PC-3 (cell line): ENCODE data around the gene NAP1L4. TPM values are rescaled to one million over a fixed set of nuclear protein-coding genes. Genes with fewer than 3 reads are reported as not detected.

ENCODE experiments used
- ATAC-seq: fragments of 200-7000 bp; cut with Tn5 transposase; 2 replicates; pipeline ENCODE4 v1.9.1; 2020; ENCODE audit warnings: mild to moderate bottlenecking, moderate library complexity
- BruUV-seq: library from RNA; stranded (reverse); fragments of 400-500 nt; replicated peaks from 2 replicates; lab custom pipeline; 2021; lab: Mats Ljungman, UMichigan
- CTCF ChIA-PET: fragments of 300-600 bp; sonication (Branson Sonifier 250); formaldehyde crosslinking; loops from one replicate; lab custom pipeline; 2022; ENCODE audit warnings: antibody characterized with exemption; lab: Charles Lee
- POLR2A ChIA-PET: fragments of 300-600 bp; sonication (Branson Sonifier 250); formaldehyde crosslinking; loops from one replicate; lab custom pipeline; 2022; ENCODE audit warnings: antibody characterized with exemption; ENCODE audit not compliant: unreplicated experiment; lab: Charles Lee
- DNase-seq: peaks from one replicate; pipeline ENCODE4 v3.0.0-alpha.2; 2015
- H2AFZ ChIP-seq: fragments of 300-600 bp; sonication (generic); 2 replicates; pipeline ENCODE4 v1.6.0; 2016; ENCODE audit warnings: antibody characterized with exemption, low read length
- H3F3A ChIP-seq: fragments of 300-600 bp; sonication (generic); one replicate; pipeline ENCODE4 v1.6.0; 2017; ENCODE audit warnings: antibody characterized with exemption, low read length, control low read depth, mild to moderate bottlenecking; ENCODE audit not compliant: unreplicated experiment
- H3K27ac ChIP-seq: fragments of 300-600 bp; sonication (generic); 2 replicates; pipeline ENCODE4 v1.5.1; 2016; ENCODE audit warnings: mild to moderate bottlenecking, low read length
- H3K27me3 ChIP-seq: fragments of 300-600 bp; sonication (generic); 2 replicates; pipeline ENCODE4 v1.6.1; 2016; ENCODE audit warnings: low read length, mixed read lengths
- H3K36me3 ChIP-seq: fragments of 300-600 bp; sonication (generic); 2 replicates; pipeline ENCODE4 v1.6.1; 2016; ENCODE audit warnings: low read depth, mixed run types, low read length, mixed read lengths
- H3K4me1 ChIP-seq: fragments of 300-600 bp; sonication (generic); 2 replicates; pipeline ENCODE4 v1.5.1; 2016; ENCODE audit warnings: low read length; ENCODE audit not compliant: insufficient read depth
- H3K4me2 ChIP-seq: fragments of 300-600 bp; sonication (generic); 2 replicates; pipeline ENCODE4 v1.6.0; 2016; ENCODE audit warnings: low read length
- H3K4me3 ChIP-seq: fragments of 300-600 bp; sonication (generic); 2 replicates; pipeline ENCODE4 v1.5.1; 2016; ENCODE audit warnings: mild to moderate bottlenecking, low read length, mixed read lengths
- H3K79me2 ChIP-seq: fragments of 300-600 bp; sonication (generic); 2 replicates; pipeline ENCODE4 v1.6.1; 2017; ENCODE audit warnings: low read length, mixed read lengths
- H3K9ac ChIP-seq: fragments of 300-600 bp; sonication (generic); 2 replicates; pipeline ENCODE4 v1.6.0; 2016; ENCODE audit warnings: mild to moderate bottlenecking, low read length
- H3K9me2 ChIP-seq: fragments of 300-600 bp; sonication (generic); replicated peaks from 2 replicates; pipeline ENCODE4 v1.6.1; 2016; ENCODE audit warnings: mixed run types, low read length, mixed read lengths
- H3K9me3 ChIP-seq: fragments of 300-600 bp; sonication (generic); 2 replicates; pipeline ENCODE4 v1.6.1; 2016; ENCODE audit warnings: low read length, mixed read lengths
- H4K20me1 ChIP-seq: fragments of 300-600 bp; sonication (generic); 2 replicates; pipeline ENCODE4 v1.6.1; 2016; ENCODE audit warnings: low read length, mixed read lengths
- EZH2 ChIP-seq: fragments of 300-600 bp; sonication (generic); IDR thresholded peaks from one replicate; pipeline ENCODE4 v1.6.1; 2017; ENCODE audit warnings: antibody characterized with exemption, mild to moderate bottlenecking, low read length; ENCODE audit not compliant: unreplicated experiment
- EZH2phosphoT487 ChIP-seq: fragments of 300-600 bp; sonication (generic); IDR thresholded peaks from 2 replicates; pipeline ENCODE4 v1.6.1; 2018; ENCODE audit warnings: mild to moderate bottlenecking, antibody characterized with exemption, low read length, borderline replicate concordance
- intact Hi-C: fragments of 100-400 bp; cut with micrococcal nuclease; formaldehyde crosslinking; loops from 2 replicates; pipeline ENCODE4 v1.9.0; 2023
- total RNA-seq: library from RNA; depleted of rRNA; stranded (reverse); fragments of >200 nt; gene quantifications from 2 replicates; pipeline ENCODE4 v1.2.3, GENCODE V29; 2014
- TF ChIP-seq, protein P1 (sequence below): fragments of 300-600 bp; sonication (generic); conservative IDR thresholded peaks from 2 replicates; pipeline ENCODE4 v1.5.1; 2017; ENCODE audit warnings: antibody characterized with exemption, low read depth, mild to moderate bottlenecking, low read length

NAP1L4 gene
- total RNA-seq, 1 experiment from 2014 or later: 115 TPM

- H3K27ac ChIP-seq: peak overlapping the region; percentile 99
- H3K4me3 ChIP-seq: peak overlapping the region; percentile 74
- intact Hi-C loops: loop anchor here (2.0 kb wide), 1 partner anchor 15 kb away; no protein-coding TSS in a partner anchor
- no peaks in the 10 kb centered on the region for H3K27me3 ChIP-seq
- H2AFZ ChIP-seq: no peak overlapping the region
- H3K4me2 ChIP-seq: peak overlapping the region; percentile 84
- H3F3A ChIP-seq: no peaks in the 10 kb centered on the region
- H3K9me3 ChIP-seq: no peaks in the 10 kb centered on the region
- no peak for ATAC-seq
- H3K36me3 ChIP-seq: peaks cover 12% of the 10 kb centered on the region; the same call in 1 of the 2 replicates
- ChIA-PET POLR2A (interaction anchor here (0.6 kb wide), 1 partner anchor 82 kb away, joined by 3 read pairs; no protein-coding TSS in a partner anchor), CTCF (interaction anchor here (0.6 kb wide), 1 partner anchor 44 kb away, joined by 4 read pairs; no protein-coding TSS in a partner anchor)
- H4K20me1 ChIP-seq: peaks cover 25% of the 10 kb centered on the region
- no TSS peak for BruUV-seq
- H3K9me2 ChIP-seq: no peaks in the 10 kb centered on the region
- H3K79me2 ChIP-seq: peaks cover 42% of the 10 kb centered on the region
- peaks cover 48% of the 10 kb centered on the region for H3K4me1 ChIP-seq
- H3K9ac ChIP-seq: peak overlapping the region; percentile 98
- peak; percentile 41 for DNase-seq
- no peak for TF ChIP-seq EZH2
- TF ChIP-seq, protein P1, sequence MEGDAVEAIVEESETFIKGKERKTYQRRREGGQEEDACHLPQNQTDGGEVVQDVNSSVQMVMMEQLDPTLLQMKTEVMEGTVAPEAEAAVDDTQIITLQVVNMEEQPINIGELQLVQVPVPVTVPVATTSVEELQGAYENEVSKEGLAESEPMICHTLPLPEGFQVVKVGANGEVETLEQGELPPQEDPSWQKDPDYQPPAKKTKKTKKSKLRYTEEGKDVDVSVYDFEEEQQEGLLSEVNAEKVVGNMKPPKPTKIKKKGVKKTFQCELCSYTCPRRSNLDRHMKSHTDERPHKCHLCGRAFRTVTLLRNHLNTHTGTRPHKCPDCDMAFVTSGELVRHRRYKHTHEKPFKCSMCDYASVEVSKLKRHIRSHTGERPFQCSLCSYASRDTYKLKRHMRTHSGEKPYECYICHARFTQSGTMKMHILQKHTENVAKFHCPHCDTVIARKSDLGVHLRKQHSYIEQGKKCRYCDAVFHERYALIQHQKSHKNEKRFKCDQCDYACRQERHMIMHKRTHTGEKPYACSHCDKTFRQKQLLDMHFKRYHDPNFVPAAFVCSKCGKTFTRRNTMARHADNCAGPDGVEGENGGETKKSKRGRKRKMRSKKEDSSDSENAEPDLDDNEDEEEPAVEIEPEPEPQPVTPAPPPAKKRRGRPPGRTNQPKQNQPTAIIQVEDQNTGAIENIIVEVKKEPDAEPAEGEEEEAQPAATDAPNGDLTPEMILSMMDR: no peak
- TF ChIP-seq EZH2phosphoT487: no peak
Observed at GRCh38 chr11:2927851-2928604, 64.1 kb downstream of the NAP1L4 start.

GRCh38 chr11:2927121-2927800 is 64.9 kb downstream of the NAP1L4 start:
- H3K9ac ChIP-seq: peak overlapping the region; percentile 98
- H3K4me3 ChIP-seq: peak overlapping the region; percentile 74
- peak overlapping the region; percentile 99; the same call in 1 of the 2 replicates for H3K27ac ChIP-seq
- POLR2A ChIA-PET: no interaction called here
- H3K79me2 ChIP-seq: peaks cover 42% of the 10 kb centered on the region
- no peak for DNase-seq
- no peaks in the 10 kb centered on the region for H3K27me3 ChIP-seq
- peaks cover 25% of the 10 kb centered on the region for H4K20me1 ChIP-seq
- CTCF ChIA-PET: interaction anchor here (0.6 kb wide), 1 partner anchor 43 kb away, joined by 4 read pairs; no protein-coding TSS in a partner anchor
- H3K9me2 ChIP-seq: no peaks in the 10 kb centered on the region
- H3K9me3 ChIP-seq: no peaks in the 10 kb centered on the region
- H3K4me2 ChIP-seq: peak overlapping the region; percentile 84
- ATAC-seq: no peak
- no peak overlapping the region for H2AFZ ChIP-seq
- intact Hi-C loops: no loop called here
- BruUV-seq: no TSS peak
- H3K36me3 ChIP-seq: peaks cover 12% of the 10 kb centered on the region; the same call in 1 of the 2 replicates
- H3K4me1 ChIP-seq: peaks cover 40% of the 10 kb centered on the region
- TF ChIP-seq EZH2phosphoT487 (no peak), EZH2 (no peak)
- TF ChIP-seq, protein P1: no peak
- no peaks in the 10 kb centered on the region for H3F3A ChIP-seq
